CD4-positive, alpha-beta T cell treated with Interleukin-17A for 4 hours (primary cell): ENCODE measurements around the gene TRDMT1.
"Not testable (repeated sequence)": the region's sequence is repeated elsewhere in the genome, so short reads cannot be mapped to it uniquely, and the experiment has no call there.

Source experiments
- DNase-seq: peaks from one replicate; pipeline ENCODE4 v3.0.0-alpha.2; 2020; ENCODE audit warnings: mixed read lengths

TRDMT1 gene

DNA sequence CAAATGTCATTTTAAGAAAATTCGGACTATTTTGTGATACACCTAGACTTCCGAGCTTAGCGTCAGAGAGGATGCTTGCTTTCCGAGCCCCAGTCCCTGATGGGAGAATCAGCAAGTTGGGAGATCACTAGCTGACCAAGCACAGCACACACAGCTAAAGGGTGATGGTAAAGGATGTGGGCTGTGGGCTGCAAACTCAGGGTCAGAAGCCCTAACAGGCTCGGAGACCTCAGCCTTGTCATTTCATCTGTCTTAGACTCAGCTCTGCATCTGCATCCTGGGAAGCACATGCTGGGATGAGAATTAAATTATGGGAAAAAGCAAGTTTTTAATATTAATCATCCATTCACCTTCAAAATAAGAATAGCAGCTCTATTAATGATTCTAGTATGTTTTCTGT lies 75.1 kb downstream of the TRDMT1 start:
- no peak for DNase-seq

- no peak for DNase-seq
Observed at GRCh38 chr10:17125206-17125893, 76.1 kb downstream of the TRDMT1 start.

GRCh38 chr10:17123961-17124360 lies 77.5 kb downstream of the TRDMT1 start:
- DNase-seq: no peak

DNA sequence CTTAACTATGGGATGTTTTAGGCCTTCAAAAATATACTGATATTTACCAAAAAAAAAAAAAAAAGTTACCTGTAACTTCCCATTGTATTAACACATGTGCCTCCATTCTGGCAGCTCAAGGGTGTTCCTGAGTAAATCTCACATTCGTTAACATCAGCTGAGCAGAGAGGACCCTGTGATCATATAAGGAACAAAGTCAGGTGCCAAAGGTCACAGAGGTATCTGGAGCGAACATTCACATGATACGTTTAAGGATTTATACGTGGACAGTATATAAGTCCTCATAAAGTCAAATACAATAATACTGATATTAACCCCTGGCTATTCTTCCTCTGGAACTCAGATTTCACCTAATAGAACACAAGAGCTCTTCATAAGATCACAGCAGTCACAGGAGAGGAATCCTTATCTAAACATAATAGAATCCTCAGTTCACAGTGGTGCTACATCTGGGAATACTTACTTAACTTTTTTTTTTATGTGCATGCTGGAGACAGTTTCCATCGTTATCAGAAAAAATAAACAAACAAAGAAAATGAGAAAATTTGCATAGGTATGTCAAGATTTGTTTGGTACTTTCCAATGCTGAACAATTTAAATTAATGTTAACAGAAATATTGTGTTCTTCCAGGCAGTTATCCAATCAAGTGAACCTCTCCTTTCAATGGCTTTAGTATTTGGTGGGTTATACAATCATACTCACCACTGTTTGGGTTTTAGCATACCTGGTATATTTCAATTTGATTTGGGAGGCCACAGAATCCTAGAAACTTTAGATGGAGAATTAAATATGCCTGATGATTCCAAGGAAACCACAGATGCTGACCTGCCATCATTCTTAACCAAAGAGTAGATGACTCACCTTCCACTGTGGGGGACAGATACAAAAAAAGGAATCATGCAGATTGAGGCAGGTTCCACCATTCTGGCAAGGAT lies 78.5 kb downstream of the TRDMT1 start:
- DNase-seq: no peak

DNA sequence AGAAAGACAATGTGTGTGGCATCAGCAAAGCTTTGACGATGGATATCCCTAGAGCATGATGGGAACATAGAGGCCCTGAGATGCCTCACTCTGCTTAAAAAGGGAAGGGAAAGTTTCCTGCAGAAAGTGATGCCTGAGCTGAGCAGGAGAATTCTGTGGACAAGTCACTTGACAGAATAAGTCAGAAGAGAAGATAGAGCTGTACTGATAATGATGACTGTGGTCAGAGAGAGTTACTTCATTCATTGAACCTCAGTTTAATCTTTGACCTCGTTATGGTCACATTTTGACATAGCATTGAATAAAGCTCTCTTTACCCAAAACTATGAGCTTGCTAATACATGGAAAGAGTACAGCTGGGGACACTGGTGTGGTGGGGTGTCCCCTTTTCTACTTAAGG lies 79.4 kb downstream of the TRDMT1 start:
- no peak for DNase-seq

- no peak for DNase-seq
Observed at GRCh38 chr10:17120694-17121093, 80.8 kb downstream of the TRDMT1 start.

GRCh38 chr10:17119845-17120244 lies 81.6 kb downstream of the TRDMT1 start:
- no peak for DNase-seq

DNA sequence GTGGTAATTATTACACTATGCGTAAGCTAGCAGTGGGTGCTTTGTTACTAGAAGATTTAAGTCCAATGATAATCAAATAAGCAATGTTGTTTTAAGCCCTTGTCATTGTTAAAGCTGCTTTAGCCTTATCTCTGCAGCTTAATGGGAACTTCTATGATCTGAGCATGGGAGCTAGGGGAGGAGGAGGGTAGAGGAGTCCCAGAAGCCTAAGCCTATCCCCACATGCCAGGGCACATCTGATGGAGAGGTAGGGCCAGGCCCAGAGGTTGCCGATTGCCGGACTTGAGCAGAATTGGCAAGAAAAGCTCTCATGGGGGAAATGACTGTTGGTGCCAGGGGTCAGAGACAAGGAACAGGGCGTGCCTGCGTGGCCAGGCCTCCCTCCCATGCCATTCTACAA lies 85.3 kb downstream of the TRDMT1 start:
- DNase-seq: no peak

- no peak for DNase-seq
Observed at GRCh38 chr10:17115683-17116082, 85.8 kb downstream of the TRDMT1 start.

DNA sequence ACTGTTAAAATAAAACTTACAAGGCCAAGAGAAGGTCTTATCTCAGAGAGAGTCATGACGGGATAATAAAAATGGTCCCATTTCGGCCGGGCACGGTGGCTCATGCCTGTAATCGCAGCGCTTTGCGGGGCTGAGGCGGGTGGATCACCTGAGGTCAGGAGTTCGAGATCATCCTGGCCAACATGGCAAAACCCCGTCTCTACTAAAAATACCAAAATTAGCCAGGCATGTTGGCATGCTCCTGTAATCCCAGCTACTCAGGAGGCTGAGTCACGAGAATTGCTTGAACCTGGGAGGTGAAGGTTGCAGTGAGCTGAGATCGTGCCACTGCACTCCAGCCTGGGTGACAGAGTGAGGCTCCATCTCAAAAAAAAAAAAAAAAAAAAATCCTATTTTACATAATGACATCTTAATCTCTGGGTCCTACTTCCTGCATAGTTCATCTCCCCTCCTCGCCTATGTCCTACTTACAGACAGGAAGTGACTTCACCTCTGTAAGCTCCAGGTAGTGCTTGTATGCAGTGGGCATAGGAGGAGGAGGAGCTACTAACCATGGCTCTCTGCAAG lies 86.5 kb downstream of the TRDMT1 start:
- DNase-seq: not testable (repeated sequence)

DNA sequence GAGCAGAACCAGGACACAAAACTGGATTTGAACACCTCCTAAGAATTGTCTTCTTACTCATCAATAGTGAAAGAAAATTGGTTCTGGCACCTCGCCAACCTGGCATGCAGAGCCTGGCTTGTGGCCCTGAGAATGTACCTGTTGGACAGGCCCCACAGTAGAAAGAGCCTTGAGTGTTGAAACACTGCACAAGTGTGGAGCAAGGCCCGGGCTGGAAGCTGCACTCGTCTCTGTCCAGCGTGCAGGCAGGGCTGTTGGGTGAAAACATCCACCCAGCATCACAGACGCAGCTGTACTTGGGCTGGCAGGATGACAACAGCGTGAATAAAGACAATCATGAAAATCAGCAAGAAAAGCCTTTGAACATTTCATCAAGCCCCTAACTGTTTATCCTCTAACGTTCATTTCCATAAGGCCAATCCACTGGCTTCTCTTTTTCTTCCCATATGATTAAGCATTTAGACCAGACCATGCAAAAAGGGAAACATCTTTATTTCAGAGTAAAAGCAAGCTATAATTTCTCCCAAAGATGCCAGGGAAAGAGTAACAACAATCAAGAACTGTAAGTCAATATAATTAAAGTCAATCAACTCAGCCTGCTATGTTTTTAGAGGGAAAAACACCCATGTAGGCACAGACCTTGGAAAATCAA lies 87.5 kb downstream of the TRDMT1 start:
- peak; percentile 8 for DNase-seq

DNA sequence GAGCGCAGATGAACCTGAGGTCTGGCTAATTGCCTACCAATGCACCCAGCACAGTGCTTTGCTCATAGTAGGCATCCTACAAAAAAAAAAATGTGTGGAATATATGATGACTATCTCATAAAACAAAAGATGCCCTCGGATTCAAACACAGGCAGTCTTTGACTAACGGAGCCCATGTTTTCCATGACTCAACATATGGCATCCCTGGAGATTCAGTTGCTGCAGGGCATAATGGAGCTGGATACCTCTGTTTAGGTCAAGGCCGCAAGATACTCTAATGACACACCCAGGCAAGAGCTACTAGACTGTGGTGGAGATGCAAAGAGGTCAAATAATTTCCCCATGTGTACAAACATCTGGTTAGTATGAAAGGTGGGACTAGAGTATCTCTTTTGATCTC lies 88.1 kb downstream of the TRDMT1 start:
- no peak for DNase-seq

DNA sequence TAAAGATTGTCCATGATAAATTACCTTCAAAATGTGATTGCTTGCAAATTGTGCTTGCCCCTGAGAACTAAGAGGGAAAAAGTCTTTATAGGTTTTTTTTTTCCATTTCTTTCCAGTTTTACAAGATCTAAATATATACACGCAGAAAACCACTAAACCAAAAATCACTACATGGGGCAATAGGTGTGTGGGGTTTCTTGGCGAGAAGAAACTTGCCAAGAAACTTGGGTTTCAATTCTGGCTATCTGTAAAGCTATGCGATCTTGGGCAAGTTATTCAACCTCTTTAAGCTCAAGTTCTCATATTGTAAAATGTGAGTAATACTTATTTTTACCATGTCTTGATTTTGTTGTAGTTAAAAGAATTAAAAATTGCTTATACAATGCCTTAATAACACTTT lies 88.9 kb downstream of the TRDMT1 start:
- no peak for DNase-seq

- DNase-seq: peak; percentile 18
Observed at GRCh38 chr10:17109475-17110207, 91.8 kb downstream of the TRDMT1 start.

DNA sequence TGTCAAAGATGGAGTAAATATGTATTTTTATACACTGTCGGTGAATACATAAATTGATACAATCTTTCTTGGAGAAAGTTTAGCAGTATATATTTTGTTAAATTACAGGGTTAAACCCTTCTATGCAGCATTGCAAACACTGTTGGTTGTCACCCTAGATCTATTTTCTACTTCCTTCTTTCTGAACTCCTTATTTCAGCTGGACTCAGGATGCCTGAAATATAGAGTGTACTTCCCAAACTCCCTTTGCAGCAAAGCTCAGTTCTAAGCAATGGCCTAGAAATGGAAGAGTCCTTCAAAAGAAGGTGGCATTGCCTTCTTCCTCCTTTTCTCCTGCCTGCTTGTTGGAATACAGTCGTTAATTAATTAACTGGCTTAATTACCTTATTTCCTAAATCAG lies 92.4 kb downstream of the TRDMT1 start:
- DNase-seq: no peak

- no peak for DNase-seq
Observed at GRCh38 chr10:17106991-17107390, 94.5 kb downstream of the TRDMT1 start.

GRCh38 chr10:17101910-17102266 lies 99.6 kb downstream of the TRDMT1 start:
- DNase-seq: no peak

DNA sequence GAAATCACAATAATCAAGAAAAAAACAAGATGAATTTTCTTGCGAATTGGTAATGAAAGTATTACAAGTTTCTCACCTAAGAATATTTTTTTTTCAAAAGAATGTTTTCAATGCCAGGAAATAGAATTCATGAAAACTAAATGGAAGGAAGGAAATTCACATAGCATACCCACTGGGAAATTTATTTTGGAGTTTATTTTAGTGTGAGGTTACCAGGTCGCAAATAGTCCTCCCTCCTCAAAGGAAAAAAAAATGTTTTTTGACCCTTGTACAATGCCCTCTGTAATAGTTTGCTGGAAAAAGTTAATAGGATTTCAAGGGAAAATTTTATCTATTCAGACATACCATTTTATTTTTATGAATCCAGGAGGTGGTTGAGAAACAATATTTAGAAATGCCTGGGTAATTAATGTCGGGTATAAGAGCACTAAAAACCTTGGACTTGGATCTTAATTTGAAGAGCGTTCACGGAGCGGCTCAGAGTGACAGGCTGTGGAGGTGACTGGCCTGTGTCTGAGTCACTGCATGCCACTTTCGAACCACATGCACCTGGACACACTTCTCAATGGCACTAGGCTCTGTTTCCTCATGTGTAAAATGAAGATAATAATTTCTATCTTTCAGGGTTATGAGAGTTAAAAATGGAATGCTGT lies 100.1 kb downstream of the TRDMT1 start:
- DNase-seq: no peak

GRCh38 chr10:17100586-17100985 lies 100.9 kb downstream of the TRDMT1 start:
- no peak for DNase-seq

DNA sequence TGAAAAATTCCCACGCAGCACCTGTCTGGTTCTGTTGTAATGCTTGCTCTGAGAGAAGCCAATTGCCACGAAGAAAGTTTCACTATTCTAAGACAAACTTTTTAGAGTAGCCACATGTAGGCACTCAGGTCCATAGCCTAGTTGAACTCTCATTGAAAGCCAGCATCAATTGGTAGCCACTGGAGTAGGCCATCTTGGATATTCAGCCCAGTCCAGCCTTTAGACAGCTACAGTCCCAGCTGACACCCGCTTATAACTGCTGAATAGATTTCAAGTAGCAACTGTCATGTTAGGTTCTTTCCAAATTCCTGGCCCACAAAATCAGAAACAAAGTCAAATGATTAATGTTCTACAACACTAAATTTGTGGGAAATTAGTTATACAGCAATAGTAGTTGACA lies 103.5 kb downstream of the TRDMT1 start:
- no peak for DNase-seq
